Transverse colon (tissue), 4 donors: ENCODE results near the gene PCID2.

ENCODE experiments used
- CTCF ChIP-seq, 5 experiments: fragments of 200-600 bp in 3 of 5; fragments of 450-650 bp in 2 of 5; sonication (generic) in 3 of 5; IDR thresholded peaks; 1 replicate in 2 of 5; 2 replicates in 3 of 5; pipeline ENCODE4 v1.5.1; 2016 to 2017; ENCODE audit warnings: antibody characterized with exemption in 5 of 5, inconsistent platforms in 3 of 5, mild to moderate bottlenecking in 2 of 5, moderate library complexity in 1 of 5
- POLR2A ChIP-seq: fragments of 450-650 bp; IDR thresholded peaks from one replicate; pipeline ENCODE4 v1.6.1; 2016; ENCODE audit warnings: antibody characterized with exemption, mild to moderate bottlenecking, moderate library complexity
- POLR2AphosphoS5 ChIP-seq, 3 donors: sonication (generic); formaldehyde crosslinking; IDR thresholded peaks; one replicate each; pipeline ENCODE4 v1.6.1; 2016; ENCODE audit warnings: antibody characterized with exemption in 3 of 3

- TF ChIP-seq POLR2A: no peak
- no peak for TF ChIP-seq CTCF (IDR thresholded peaks at IDR 0.05)
- no peak for TF ChIP-seq POLR2AphosphoS5 (IDR thresholded peaks at IDR 0.05)
Measured at GRCh38 chr13:113148407-113148806, 60.1 kb downstream of the PCID2 start.
